IMR-90 (cell line): ENCODE data around the gene TMEM63B. TPM values are rescaled to one million over a fixed set of nuclear protein-coding genes. Genes with fewer than 3 reads are reported as not detected.

Experiments
- ATAC-seq: fragments of 200-7000 bp; cut with Tn5 transposase; 2 replicates; pipeline ENCODE4 v1.9.1; 2020; ENCODE audit warnings: low read depth, mild to moderate bottlenecking, moderate library complexity
- BruUV-seq: library from RNA; stranded (reverse); fragments of 400-500 nt; replicated peaks from 2 replicates; lab custom pipeline; 2021; lab: Mats Ljungman, UMichigan
- CTCF ChIA-PET: fragments of 300-600 bp; formaldehyde crosslinking; extraction: SDS; loops from one replicate; lab custom pipeline; 2021; ENCODE audit warnings: antibody characterized with exemption; lab: Yijun Ruan, JAX
- POLR2A ChIA-PET: fragments of 300-600 bp; sonication (Branson Sonifier 250); formaldehyde crosslinking; loops from one replicate; lab custom pipeline; 2022; ENCODE audit warnings: antibody characterized with exemption; ENCODE audit not compliant: unreplicated experiment; lab: Charles Lee
- DNase-seq: peaks from one replicate; pipeline ENCODE4 v3.0.0; 2013
- H2AFZ ChIP-seq: replicated peaks from 2 replicates; pipeline ENCODE3; 2013; ENCODE audit warnings: low read length, mild to moderate bottlenecking; ENCODE audit not compliant: poor library complexity
- H2AK5ac ChIP-seq: 2 replicates; pipeline ENCODE4 v1.6.1; 2013; ENCODE audit warnings: low read depth, low read length, inconsistent platforms
- H2AK9ac ChIP-seq: replicated peaks from 2 replicates; pipeline ENCODE3; 2013; ENCODE audit warnings: mild to moderate bottlenecking, low read depth, low read length, moderate library complexity; ENCODE audit not compliant: poor library complexity
- H2BK120ac ChIP-seq: 2 replicates; pipeline ENCODE4 v1.6.1; 2013; ENCODE audit warnings: low read depth, low read length, inconsistent platforms
- H2BK15ac ChIP-seq: 3 replicates; pipeline ENCODE4 v1.6.1; 2013; ENCODE audit warnings: low read depth, low read length, inconsistent platforms
- H2BK20ac ChIP-seq: 2 replicates; pipeline ENCODE4 v1.6.1; 2013; ENCODE audit warnings: low read depth, mild to moderate bottlenecking, inconsistent platforms, low read length, moderate library complexity
- H2BK5ac ChIP-seq: 2 replicates; pipeline ENCODE4 v1.6.1; 2013; ENCODE audit warnings: mild to moderate bottlenecking, low read depth, low read length, inconsistent platforms; ENCODE audit not compliant: poor library complexity, severe bottlenecking
- H3K14ac ChIP-seq: replicated peaks from 2 replicates; pipeline ENCODE4 v1.6.1; 2013; ENCODE audit warnings: low read depth, low read length, inconsistent platforms
- H3K18ac ChIP-seq: 2 replicates; pipeline ENCODE4 v1.6.1; 2013; ENCODE audit warnings: low read depth, low read length, control low read depth
- H3K23ac ChIP-seq: 2 replicates; pipeline ENCODE4 v1.6.1; 2013; ENCODE audit warnings: low read depth, low read length, inconsistent platforms
- H3K27ac ChIP-seq: 2 replicates; pipeline ENCODE4 v1.5.1; 2013; ENCODE audit warnings: mild to moderate bottlenecking, control low read depth, low read length; ENCODE audit not compliant: insufficient read depth
- H3K27me3 ChIP-seq: 2 replicates; pipeline ENCODE4 v1.6.1; 2013; ENCODE audit warnings: low read length; ENCODE audit not compliant: control insufficient read depth, insufficient read depth
- H3K36me3 ChIP-seq: 2 replicates; pipeline ENCODE4 v1.6.1; 2013; ENCODE audit warnings: low read length, mixed read lengths; ENCODE audit not compliant: control insufficient read depth, insufficient read depth
- H3K4ac ChIP-seq: 2 replicates; pipeline ENCODE4 v1.6.1; 2013; ENCODE audit warnings: low read depth, low read length, inconsistent platforms
- H3K4me1 ChIP-seq: 2 replicates; pipeline ENCODE4 v1.6.1; 2013; ENCODE audit warnings: low read length, mixed read lengths; ENCODE audit not compliant: control insufficient read depth, insufficient read depth
- H3K4me2 ChIP-seq: 2 replicates; pipeline ENCODE4 v1.6.1; 2013; ENCODE audit warnings: low read depth, mild to moderate bottlenecking, control low read depth, low read length, moderate library complexity
- H3K4me3 ChIP-seq: 2 replicates; pipeline ENCODE4 v1.5.1; 2013; ENCODE audit warnings: low read depth, mild to moderate bottlenecking, control low read depth, low read length, moderate library complexity; ENCODE audit not compliant: insufficient read depth
- H3K56ac ChIP-seq: 2 replicates; pipeline ENCODE4 v1.6.1; 2013; ENCODE audit warnings: low read length, inconsistent platforms; ENCODE audit not compliant: insufficient read depth; ENCODE audit errors: extremely low read depth
- H3K79me1 ChIP-seq, 2 experiments: 2 replicates each; pipeline ENCODE4 v1.6.1; 2013; ENCODE audit warnings: low read length in 2 of 2, inconsistent platforms in 1 of 2, low read depth in 1 of 2
- H3K9ac ChIP-seq: 2 replicates; pipeline ENCODE4 v1.6.1; 2013; ENCODE audit warnings: low read depth, low read length, control low read depth
- H3K9me1 ChIP-seq: 2 replicates; pipeline ENCODE4 v1.6.1; 2013; ENCODE audit warnings: low read length, inconsistent platforms; ENCODE audit not compliant: insufficient read depth
- H3K9me3 ChIP-seq: 2 replicates; pipeline ENCODE4 v1.6.1; 2013; ENCODE audit warnings: low read length; ENCODE audit not compliant: control insufficient read depth, insufficient read depth
- H4K20me1 ChIP-seq: 2 replicates; pipeline ENCODE4 v1.6.1; 2013; ENCODE audit warnings: low read length, inconsistent platforms; ENCODE audit not compliant: insufficient read depth
- H4K5ac ChIP-seq: 2 replicates; pipeline ENCODE4 v1.6.1; 2013; ENCODE audit warnings: mild to moderate bottlenecking, low read depth, low read length, control low read depth
- H4K8ac ChIP-seq, 2 experiments: 2 replicates each; pipeline ENCODE4 v1.6.1; 2013; ENCODE audit warnings: low read depth in 2 of 2, low read length in 2 of 2, control low read depth in 1 of 2, inconsistent platforms in 1 of 2
- H4K91ac ChIP-seq: 2 replicates; pipeline ENCODE4 v1.6.1; 2013; ENCODE audit warnings: low read depth, low read length, inconsistent platforms; ENCODE audit not compliant: insufficient read depth
- BHLHE40 ChIP-seq: fragments of 150-350 bp; IDR thresholded peaks from 2 replicates; pipeline ENCODE4 v1.6.1; 2016; ENCODE audit warnings: mild to moderate bottlenecking, low read depth, low read length
- CEBPB ChIP-seq: IDR thresholded peaks from 2 replicates; pipeline ENCODE4 v1.6.1; 2012; ENCODE audit warnings: low read depth, low read length, improper control_type of control experiment
- CHD1 ChIP-seq: IDR thresholded peaks from 2 replicates; pipeline ENCODE4 v1.6.1; 2012; ENCODE audit warnings: low read depth, low read length, improper control_type of control experiment
- CTCF ChIP-seq: conservative IDR thresholded peaks from 2 replicates; pipeline ENCODE4 v1.5.1; 2012; ENCODE audit warnings: mild to moderate bottlenecking, low read depth, low read length, improper control_type of control experiment
- FOS ChIP-seq: fragments of 150-350 bp; IDR thresholded peaks from 2 replicates; pipeline ENCODE4 v1.6.1; 2016; ENCODE audit warnings: low read depth, low read length
- MAFK ChIP-seq: IDR thresholded peaks from 2 replicates; pipeline ENCODE4 v1.6.1; 2012; ENCODE audit warnings: low read depth, low read length, improper control_type of control experiment
- MAZ ChIP-seq: IDR thresholded peaks from 2 replicates; pipeline ENCODE4 v1.6.1; 2012; ENCODE audit warnings: low read depth, mild to moderate bottlenecking, low read length, improper control_type of control experiment, moderate library complexity, borderline replicate concordance
- MXI1 ChIP-seq: IDR thresholded peaks from 2 replicates; pipeline ENCODE4 v1.6.1; 2012; ENCODE audit warnings: low read depth, mild to moderate bottlenecking, low read length, moderate library complexity, borderline replicate concordance
- NFE2L2 ChIP-seq: fragments of 150-350 bp; IDR thresholded peaks from 2 replicates; pipeline ENCODE4 v1.6.1; 2016; ENCODE audit warnings: low read depth, mild to moderate bottlenecking, low read length
- POLR2A ChIP-seq: IDR thresholded peaks from 2 replicates; pipeline ENCODE4 v1.6.1; 2012; ENCODE audit warnings: mild to moderate bottlenecking, low read depth, low read length
- RAD21 ChIP-seq: IDR thresholded peaks from 2 replicates; pipeline ENCODE4 v1.6.1; 2012; ENCODE audit warnings: low read length, improper control_type of control experiment
- RCOR1 ChIP-seq: IDR thresholded peaks from 2 replicates; pipeline ENCODE4 v1.6.1; 2012; ENCODE audit warnings: mild to moderate bottlenecking, low read length, improper control_type of control experiment; ENCODE audit not compliant: insufficient replicate concordance
- RFX5 ChIP-seq: IDR thresholded peaks from 2 replicates; pipeline ENCODE4 v1.8.0; 2012; ENCODE audit warnings: low read depth, mild to moderate bottlenecking, low read length, moderate library complexity
- SMC3 ChIP-seq: fragments of 150-350 bp; IDR thresholded peaks from 2 replicates; pipeline ENCODE4 v1.6.1; 2016; ENCODE audit warnings: low read depth, mild to moderate bottlenecking, antibody characterized with exemption, low read length, moderate library complexity
- USF2 ChIP-seq: fragments of 150-350 bp; IDR thresholded peaks from 2 replicates; pipeline ENCODE4 v1.6.1; 2017; ENCODE audit warnings: mild to moderate bottlenecking, antibody characterized with exemption, low read length, low read depth
- WGBS, 2 experiments: methylation state at CpG; one replicate each; pipeline versions ENCODE4 v1.1.5 to v1.1.7; 2013; ENCODE audit warnings: missing lambda C conversion rate in 2 of 2; ENCODE audit not compliant: insufficient read length in 1 of 2; ENCODE audit errors: extremely low coverage in 2 of 2; 5-methylcytosine and 5-hydroxymethylcytosine counted together
- dilution Hi-C: fragments of 300-500 bp; cut with HindIII; formaldehyde crosslinking; loops from one replicate; pipeline ENCODE4 v1.14.3; 2018; ENCODE audit warnings: low sequenced_read_pairs; ENCODE audit not compliant: unreplicated experiment
- in situ Hi-C: fragments of 300-500 bp; cut with MboI; formaldehyde crosslinking; loops from 3 replicates; pipeline ENCODE4 v1.14.3; 2019; ENCODE audit warnings: low sequenced_read_pairs, inconsistent platforms, mixed read lengths
- intact Hi-C: fragments of 100-400 bp; cut with micrococcal nuclease; formaldehyde crosslinking; loops from 2 replicates; pipeline ENCODE4 v1.10.0; 2022
- polyA plus RNA-seq, 3 experiments: library from polyadenylated mRNA; depleted of rRNA; stranded (reverse); fragments of >200 nt; gene quantifications; 2 replicates each; pipeline ENCODE4 v1.2.3, GENCODE V29; 2012; ENCODE audit warnings: low replicate concordance in 1 of 3
- total RNA-seq: library from RNA; depleted of rRNA; stranded (reverse); fragments of >200 nt; gene quantifications from 2 replicates; pipeline ENCODE4 v1.2.3, GENCODE V29; 2012
- TF ChIP-seq, protein P1 (sequence below): fragments of 150-350 bp; IDR thresholded peaks from 2 replicates; pipeline ENCODE4 v1.6.1; 2016; ENCODE audit warnings: low read depth, mild to moderate bottlenecking, low read length, moderate library complexity, borderline replicate concordance

The TMEM63B gene
- total and polyA plus RNA-seq, 2 of the 4 experiments (the other 2 are of a cell fraction) = 12.2 to 42.6 TPM

- no peak overlapping the region for H3K4me3 ChIP-seq
- ChIA-PET POLR2A (no interaction called here), CTCF (interaction anchor here (0.5 to 1.5 kb wide), 12 partner anchors 13 to 469 kb away, joined by 3 to 15 read pairs (median 4); partner anchors contain the start of gene VEGFA)
- no peaks in the 10 kb centered on the region for H3K9me3 ChIP-seq
- H3K27me3 ChIP-seq = no peaks in the 10 kb centered on the region
- H2BK5ac ChIP-seq = no peak overlapping the region
- no peak overlapping the region for H3K23ac ChIP-seq
- H2BK15ac ChIP-seq = peak overlapping the region; percentile 32; the same call in 1 of the 3 replicates
- no TSS peak for BruUV-seq
- no peak overlapping the region for H3K4me2 ChIP-seq
- no peaks in the 10 kb centered on the region for H4K20me1 ChIP-seq
- H3K18ac ChIP-seq = no peak overlapping the region
- H3K9ac ChIP-seq = no peak overlapping the region
- no peak overlapping the region for H3K4ac ChIP-seq
- WGBS, 2 experiments = no CpG with 5 or more reads among the region's 6 CpGs
- no peak overlapping the region for H2BK20ac ChIP-seq
- H3K27ac ChIP-seq = no peak overlapping the region
- no peak overlapping the region for H2BK120ac ChIP-seq
- no peak overlapping the region for H4K5ac ChIP-seq
- no peak overlapping the region for H3K14ac ChIP-seq
- intact Hi-C loops (loop anchor here (2.0 kb wide), 1 partner anchor 126 kb away; no protein-coding TSS in a partner anchor), dilution Hi-C loops (no loop called here), in situ Hi-C loops (loop anchor here (10.0 kb wide), 1 partner anchor 474 kb away; no protein-coding TSS in a partner anchor)
- no peak overlapping the region for H4K91ac ChIP-seq
- H2AK9ac ChIP-seq = no peak overlapping the region
- no peak overlapping the region; the same call in 1 of the 2 replicates for H2AK5ac ChIP-seq
- no peak for TF ChIP-seq RCOR1
- TF ChIP-seq CTCF = no peak
- TF ChIP-seq BHLHE40 = no peak
- no peak for TF ChIP-seq POLR2A
- no peak for TF ChIP-seq MAZ
- no peak for TF ChIP-seq FOS
- TF ChIP-seq MAFK = no peak
- TF ChIP-seq CHD1 = no peak
- no peak for TF ChIP-seq MXI1
- TF ChIP-seq USF2 = no peak
- no peak for TF ChIP-seq NFE2L2
- TF ChIP-seq, protein P1, sequence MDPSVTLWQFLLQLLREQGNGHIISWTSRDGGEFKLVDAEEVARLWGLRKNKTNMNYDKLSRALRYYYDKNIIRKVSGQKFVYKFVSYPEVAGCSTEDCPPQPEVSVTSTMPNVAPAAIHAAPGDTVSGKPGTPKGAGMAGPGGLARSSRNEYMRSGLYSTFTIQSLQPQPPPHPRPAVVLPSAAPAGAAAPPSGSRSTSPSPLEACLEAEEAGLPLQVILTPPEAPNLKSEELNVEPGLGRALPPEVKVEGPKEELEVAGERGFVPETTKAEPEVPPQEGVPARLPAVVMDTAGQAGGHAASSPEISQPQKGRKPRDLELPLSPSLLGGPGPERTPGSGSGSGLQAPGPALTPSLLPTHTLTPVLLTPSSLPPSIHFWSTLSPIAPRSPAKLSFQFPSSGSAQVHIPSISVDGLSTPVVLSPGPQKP = no peak
- no peak for TF ChIP-seq RAD21
- TF ChIP-seq CEBPB = no peak
- TF ChIP-seq RFX5 = no peak
- no peak for TF ChIP-seq SMC3
- H2AFZ ChIP-seq = no peak overlapping the region
- DNase-seq = no peak
- H4K8ac ChIP-seq = no peak overlapping the region
- peaks cover 20% of the 10 kb centered on the region for H3K4me1 ChIP-seq
- H3K9me1 ChIP-seq = peaks cover 10% of the 10 kb centered on the region
- H3K56ac ChIP-seq = no peak overlapping the region
- peaks cover 0 to 9% of the 10 kb centered on the region in 2 experiments; a peak in 3 of 4 replicates for H3K79me1 ChIP-seq
- no peaks in the 10 kb centered on the region for H3K36me3 ChIP-seq
- ATAC-seq = no peak
These were observed 49.0 kb upstream of the TMEM63B start for GRCh38 chr6:44078219-44078826.
